Left lung (tissue), 10 donors: Measurements from ENCODE around the gene RASA2. TPM values are rescaled to one million over a fixed set of nuclear protein-coding genes. Genes with fewer than 3 reads are reported as not detected.

Experiments
- ATAC-seq: fragments of 200-7000 bp; cut with Tn5 transposase; one replicate; pipeline ENCODE4 v1.9.1; 2020; ENCODE audit warnings: moderate library complexity
- DNase-seq, 4 donors: peaks; one replicate each; pipeline ENCODE4 v3.0.0-alpha.2; 2013 to 2020
- H3K27ac ChIP-seq, 2 donors: fragments of 200-600 bp; sonication (generic) in 1 of 2; one replicate each; pipeline versions ENCODE4 v1.5.0 to v1.8.0; 2020 to 2021
- H3K27me3 ChIP-seq, 2 donors: fragments of 200-600 bp; sonication (generic) in 1 of 2; one replicate each; pipeline versions ENCODE4 v1.5.0 to v1.8.0; 2020 to 2021
- H3K36me3 ChIP-seq, 2 donors: fragments of 200-600 bp; sonication (generic) in 1 of 2; one replicate each; pipeline versions ENCODE4 v1.5.0 to v1.8.0; 2020 to 2021
- H3K4me1 ChIP-seq, 2 donors: fragments of 200-600 bp; one replicate each; pipeline ENCODE4 v1.8.0; 2021
- H3K4me3 ChIP-seq, 2 donors: fragments of 200-600 bp; sonication (generic) in 1 of 2; one replicate each; pipeline versions ENCODE4 v1.5.0 to v1.8.0; 2020 to 2021; ENCODE audit warnings: mild to moderate bottlenecking in 1 of 2
- H3K9me3 ChIP-seq, 2 donors: fragments of 200-600 bp; sonication (generic) in 1 of 2; one replicate each; pipeline versions ENCODE4 v1.5.0 to v1.8.0; 2020 to 2021
- CTCF ChIP-seq, 2 donors: fragments of 200-600 bp; sonication (generic) in 1 of 2; IDR thresholded peaks; one replicate each; pipeline versions ENCODE4 v1.5.0 to v1.8.0; 2021; ENCODE audit warnings: antibody characterized with exemption in 2 of 2
- intact Hi-C, 2 donors: fragments of 100-400 bp; cut with DNase I; formaldehyde crosslinking; loops; one replicate each; pipeline versions ENCODE4 v1.11.2 to v1.14.2; 2022
- polyA plus RNA-seq, 6 donors: library from polyadenylated mRNA; unstranded; fragments of 120-200 nt; gene quantifications; one replicate each; pipeline ENCODE4 v1.2.1, GENCODE V29; 2013; ENCODE audit not compliant: insufficient read length in 6 of 6
- total RNA-seq, 2 donors: library from RNA; stranded (reverse); fragmentation: NEBNext Ultra II Directional; extraction: Animal tissue kit (Norgen Biotek cat#: 25700); gene quantifications; one replicate each; pipeline ENCODE4 v1.2.1, GENCODE V29; 2021
- donor health status: DM: no; HTN: yes; CAD: no.
- donor health status: DM: no; HTN: no; CAD: no.

RASA2 gene
- total and polyA plus RNA-seq, 8 donors = 17.2 to 29.3 (median 25.2) TPM

DNA sequence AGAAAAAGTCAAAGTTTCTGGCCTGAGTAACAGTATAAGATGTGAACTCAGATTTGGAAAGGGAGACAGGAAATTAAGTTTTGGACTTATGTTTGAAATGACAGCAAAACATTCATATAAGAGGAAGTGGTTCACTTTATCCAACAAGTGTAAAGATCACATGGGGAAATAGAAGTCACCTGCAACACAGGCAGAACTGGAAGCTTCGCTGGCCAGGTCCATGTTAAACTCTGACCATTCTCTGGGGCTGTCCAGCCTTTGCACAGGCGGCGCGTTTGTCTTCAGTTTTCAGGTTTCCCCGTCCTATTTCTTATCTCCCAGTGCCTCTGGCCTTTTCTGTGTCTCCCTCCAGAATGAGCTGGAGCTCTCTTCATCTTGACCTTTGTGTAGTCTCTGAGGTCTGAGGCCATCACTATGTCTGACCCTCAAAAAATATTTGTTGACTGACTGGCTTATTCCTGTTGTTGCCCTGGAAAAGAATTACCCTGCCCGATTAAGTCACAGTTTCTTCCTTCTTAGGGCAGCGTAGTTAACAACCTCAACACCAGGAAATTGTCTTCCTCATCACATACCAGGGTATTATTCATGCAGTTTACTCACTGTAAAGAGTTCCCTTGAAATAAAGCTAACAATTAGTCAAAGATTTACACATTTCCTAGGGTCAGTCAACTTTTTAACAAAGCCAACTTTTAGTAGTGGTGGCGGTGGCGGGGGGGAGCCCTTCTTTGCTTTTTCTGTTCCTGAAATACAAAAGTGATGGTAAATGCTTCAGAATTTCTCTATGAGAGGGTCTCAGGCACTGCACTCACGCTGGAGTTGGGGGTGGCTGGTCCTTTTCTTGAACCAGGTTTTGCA lies 959 bp upstream of the RASA2 start:
- H3K27ac ChIP-seq = peak overlapping the region; percentile 84 to 97
- intact Hi-C loops = no loop called here
- peaks cover 10 to 76% of the 10 kb centered on the region in 2 donors for H3K4me1 ChIP-seq
- peak in 1 of 4 donors; percentile 8 for DNase-seq
- ATAC-seq = peak; percentile 52
- H3K4me3 ChIP-seq = peak overlapping the region; percentile 34 to 75
- H3K9me3 ChIP-seq = no peaks in the 10 kb centered on the region
- H3K36me3 ChIP-seq = no peaks in the 10 kb centered on the region
- H3K27me3 ChIP-seq = no peaks in the 10 kb centered on the region
- TF ChIP-seq CTCF (IDR thresholded peaks at IDR 0.05) = no peak

GRCh38 chr3:141486496-141486745 lies 406 bp upstream of the RASA2 start:
- intact Hi-C loops = no loop called here

DNA sequence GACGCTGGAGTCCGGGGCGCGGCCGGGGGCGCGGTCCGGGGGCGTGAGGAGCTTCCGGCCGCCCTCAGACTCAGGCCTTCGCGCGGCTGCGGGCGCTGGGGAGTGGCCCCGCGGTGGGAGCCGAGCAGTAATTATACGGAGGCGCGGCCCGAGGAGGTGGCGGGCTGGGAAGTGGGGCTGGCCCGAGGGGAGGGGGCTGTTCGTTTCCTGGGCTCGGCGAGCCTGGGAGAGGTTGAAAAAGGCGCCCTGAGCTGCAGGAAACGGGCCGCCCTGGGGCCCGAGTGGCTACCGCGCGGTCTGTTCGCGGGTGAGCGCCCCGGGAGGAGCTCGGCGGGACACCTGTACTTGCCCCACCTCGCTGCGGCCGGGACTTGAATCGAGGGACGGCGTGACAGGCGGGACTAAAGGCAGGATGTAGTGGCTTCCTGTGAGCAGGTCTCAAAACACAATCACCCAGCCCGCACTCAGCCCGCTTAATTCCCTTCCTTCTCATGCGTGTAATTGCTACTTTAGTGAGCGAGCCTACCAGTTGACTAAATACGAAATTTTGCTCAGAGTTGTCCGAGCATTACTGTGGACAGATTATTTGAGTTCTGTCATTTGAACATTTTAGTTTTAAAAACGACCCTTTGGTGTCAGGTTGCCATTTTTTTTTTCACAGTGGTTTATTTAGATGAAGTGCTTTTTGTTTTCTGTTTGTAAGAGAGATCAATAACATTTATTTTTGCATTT lies 860 bp downstream of the RASA2 start:
- ATAC-seq = peak; percentile 72
- no peaks in the 10 kb centered on the region for H3K27me3 ChIP-seq
- intact Hi-C loops = no loop called here
- H3K27ac ChIP-seq = peak overlapping the region; percentile 94 to 97
- DNase-seq = peak; percentile 59 to 94 (median 77)
- peak overlapping the region; percentile 60 to 75 for H3K4me3 ChIP-seq
- no peak for TF ChIP-seq CTCF (IDR thresholded peaks at IDR 0.05)
- H3K4me1 ChIP-seq = peaks cover 10 to 85% of the 10 kb centered on the region in 2 donors
- no peaks in the 10 kb centered on the region for H3K9me3 ChIP-seq
- H3K36me3 ChIP-seq = no peaks in the 10 kb centered on the region

More at GRCh38 chr3:141486496-141486745, 406 bp upstream of the RASA2 start:
- no peak for TF ChIP-seq CTCF (IDR thresholded peaks at IDR 0.05)
- peak overlapping the region; percentile 84 to 97 for H3K27ac ChIP-seq
- peak; percentile 4 for ATAC-seq
- H3K4me1 ChIP-seq = peaks cover 10 to 81% of the 10 kb centered on the region in 2 donors
- H3K36me3 ChIP-seq = no peaks in the 10 kb centered on the region
- H3K9me3 ChIP-seq = no peaks in the 10 kb centered on the region
- H3K27me3 ChIP-seq = no peaks in the 10 kb centered on the region
- peak in 1 of 4 donors; percentile 60 for DNase-seq
- peak overlapping the region; percentile 34 to 75 for H3K4me3 ChIP-seq

GRCh38 chr3:141489203-141489602 lies 2.4 kb downstream of the RASA2 start:
- no peaks in the 10 kb centered on the region for H3K36me3 ChIP-seq
- no peak overlapping the region for H3K27ac ChIP-seq
- H3K4me1 ChIP-seq = peaks cover 10 to 87% of the 10 kb centered on the region in 2 donors
- no peak for DNase-seq
- H3K4me3 ChIP-seq = no peak overlapping the region
- no peaks in the 10 kb centered on the region for H3K9me3 ChIP-seq
- no peaks in the 10 kb centered on the region for H3K27me3 ChIP-seq
- no peak for ATAC-seq
- intact Hi-C loops = no loop called here
- no peak for TF ChIP-seq CTCF (IDR thresholded peaks at IDR 0.05)

DNA sequence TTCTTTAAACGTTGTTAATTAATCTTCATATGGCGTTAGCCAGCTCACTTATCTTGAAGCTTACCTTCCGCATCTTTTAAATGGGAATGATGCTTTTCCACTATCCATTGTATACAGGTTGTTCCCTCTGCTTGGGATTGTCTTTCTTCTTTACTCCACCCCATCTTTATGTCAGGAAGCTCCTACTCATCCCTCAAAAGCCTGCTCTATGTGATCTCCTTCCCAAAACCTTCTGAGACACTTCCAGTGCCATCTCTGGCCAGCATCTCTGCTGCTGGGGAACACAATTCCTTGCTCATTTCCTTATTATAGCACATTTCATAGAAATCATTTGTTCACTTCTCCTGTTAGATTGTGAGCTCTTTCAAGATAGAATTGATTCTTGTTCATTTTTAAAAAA lies 4.3 kb downstream of the RASA2 start:
- peaks cover 4 to 77% of the 10 kb centered on the region in 2 donors for H3K4me1 ChIP-seq
- TF ChIP-seq CTCF (IDR thresholded peaks at IDR 0.05) = no peak
- H3K36me3 ChIP-seq = no peaks in the 10 kb centered on the region
- DNase-seq = no peak
- H3K4me3 ChIP-seq = no peak overlapping the region
- intact Hi-C loops = no loop called here
- H3K9me3 ChIP-seq = no peaks in the 10 kb centered on the region
- no peak overlapping the region for H3K27ac ChIP-seq
- ATAC-seq = no peak
- H3K27me3 ChIP-seq = no peaks in the 10 kb centered on the region
